GM18858 (cell line): Measurements from ENCODE around the gene TPSAB1.
"Not testable (repeated sequence)": the region's sequence is repeated elsewhere in the genome, so short reads cannot be mapped to it uniquely, and the experiment has no call there.

ENCODE experiments used
- ATAC-seq: cut with Tn5 transposase; IDR thresholded peaks from one replicate; pipeline ENCODE4 v1.9.1; 2021; ENCODE audit not compliant: unreplicated experiment

Gene TPSAB1

GRCh38 chr16:1245452-1246020 lies 5.0 kb downstream of the TPSAB1 start:
- no peak for ATAC-seq

GRCh38 chr16:1247903-1248537 lies 7.5 kb downstream of the TPSAB1 start:
- not testable (repeated sequence) for ATAC-seq

GRCh38 chr16:1249031-1249755 lies 8.7 kb downstream of the TPSAB1 start:
- not testable (repeated sequence) for ATAC-seq

GRCh38 chr16:1253701-1254364 lies 13.3 kb downstream of the TPSAB1 start:
- ATAC-seq = not testable (repeated sequence)

- ATAC-seq = not testable (repeated sequence)
Measured at GRCh38 chr16:1254821-1255220, 14.3 kb downstream of the TPSAB1 start.

- not testable (repeated sequence) for ATAC-seq
Measured at GRCh38 chr16:1255276-1256122, 15.0 kb downstream of the TPSAB1 start, which contains the start of gene TPSD1. Gene TPSD1, plus strand, starts transcription at chr16:1256069. Its CDS starts 212 bp downstream, at chr16:1256281.

GRCh38 chr16:1256296-1256873 lies 15.9 kb downstream of the TPSAB1 start:
- not testable (repeated sequence) for ATAC-seq

- ATAC-seq = no peak
Measured at GRCh38 chr16:1256874-1257322, 16.4 kb downstream of the TPSAB1 start.

- ATAC-seq = no peak
Measured at GRCh38 chr16:1257561-1258224, 17.2 kb downstream of the TPSAB1 start.

- ATAC-seq = no peak
Measured at GRCh38 chr16:1258225-1258600, 17.7 kb downstream of the TPSAB1 start.

- ATAC-seq = no peak
Measured at GRCh38 chr16:1258906-1259759, 18.6 kb downstream of the TPSAB1 start.

- no peak for ATAC-seq
Measured at GRCh38 chr16:1259760-1260068, 19.2 kb downstream of the TPSAB1 start.

GRCh38 chr16:1260101-1260680 lies 19.7 kb downstream of the TPSAB1 start:
- ATAC-seq = no peak

- ATAC-seq = no peak
Measured at GRCh38 chr16:1261131-1261892, 20.8 kb downstream of the TPSAB1 start.

- ATAC-seq = no peak
Measured at GRCh38 chr16:1262210-1262845, 21.8 kb downstream of the TPSAB1 start.

- no peak for ATAC-seq
Measured at GRCh38 chr16:1262846-1263221, 22.3 kb downstream of the TPSAB1 start.

- ATAC-seq = no peak
Measured at GRCh38 chr16:1263591-1264344, 23.3 kb downstream of the TPSAB1 start.
